Endothelial cell of umbilical vein (primary cell): ENCODE measurements around the gene RSPH6A. TPM values are rescaled to one million over a fixed set of nuclear protein-coding genes. Genes with fewer than 3 reads are reported as not detected.

Experiments used
- BruUV-seq: library from RNA; stranded (reverse); fragments of 400-500 nt; replicated peaks from 2 replicates; lab custom pipeline; 2021; lab: Mats Ljungman, UMichigan
- CTCF ChIA-PET: fragments of 300-600, 350-600 bp; sonication (Branson Sonifier 250); formaldehyde crosslinking; loops from one replicate; lab custom pipeline; 2021; ENCODE audit warnings: antibody characterized with exemption, inconsistent platforms; lab: Charles Lee
- POLR2A ChIA-PET: fragments of 300-600, 350-600 bp; sonication (Branson Sonifier 250); formaldehyde crosslinking; loops from one replicate; lab custom pipeline; 2021; ENCODE audit warnings: antibody characterized with exemption, inconsistent platforms; lab: Charles Lee
- DNase-seq: peaks from one replicate; pipeline ENCODE4 v3.0.0-alpha.2; 2011; ENCODE audit warnings: low read depth, low spot score
- FAIRE-seq: peaks from 2 replicates; lab custom pipeline; 2011; peaks lifted over from hg19 to GRCh38; lab: Jason Lieb, UNC
- H2AFZ ChIP-seq: 2 replicates; pipeline ENCODE4 v1.6.0; 2012; ENCODE audit warnings: low read depth, low read length, control low read depth, inconsistent platforms
- H3K27ac ChIP-seq: 2 replicates; pipeline ENCODE4 v1.5.1; 2011; ENCODE audit warnings: low read depth, mild to moderate bottlenecking, control low read depth, low read length, moderate library complexity; ENCODE audit not compliant: insufficient read depth
- H3K27me3 ChIP-seq, 2 experiments: 2 replicates each; pipeline versions ENCODE4 v1.6.0 to v1.6.1; 2011; ENCODE audit warnings: low read length in 2 of 2, mixed read lengths in 1 of 2; ENCODE audit not compliant: control insufficient read depth in 2 of 2, insufficient read depth in 2 of 2
- H3K36me3 ChIP-seq, 2 experiments: 2 replicates in 1 of 2; 3 replicates in 1 of 2; pipeline ENCODE4 v1.5.1; 2011; ENCODE audit warnings: low read length in 2 of 2, mild to moderate bottlenecking in 1 of 2, moderate library complexity in 1 of 2; ENCODE audit not compliant: control insufficient read depth in 2 of 2, insufficient read depth in 2 of 2; ENCODE audit errors: extremely low read depth in 1 of 2
- H3K4me1 ChIP-seq: 3 replicates; pipeline ENCODE4 v1.5.1; 2011; ENCODE audit warnings: mild to moderate bottlenecking, low read length; ENCODE audit not compliant: control insufficient read depth, insufficient read depth; ENCODE audit errors: extremely low read depth
- H3K4me2 ChIP-seq: 2 replicates; pipeline ENCODE4 v1.6.1; 2011; ENCODE audit warnings: low read length, control low read depth, mixed read lengths; ENCODE audit not compliant: insufficient read depth
- H3K4me3 ChIP-seq, 3 experiments: fragments of 200-600 bp in 1 of 3; sonication (generic), shearing (Covaris generic) in 1 of 3; replicated peaks in 1 of 3; 2 replicates each; pipeline ENCODE4 v1.5.1; 2011 to 2016; ENCODE audit warnings: control low read depth in 3 of 3, low read length in 3 of 3, mild to moderate bottlenecking in 2 of 3, inconsistent platforms in 1 of 3, low read depth in 1 of 3, moderate library complexity in 1 of 3; ENCODE audit not compliant: insufficient read depth in 1 of 3
- H3K79me2 ChIP-seq: 2 replicates; pipeline ENCODE4 v1.6.0; 2012; ENCODE audit warnings: low read length, inconsistent platforms; ENCODE audit not compliant: control insufficient read depth, insufficient read depth
- H3K9ac ChIP-seq: replicated peaks from 2 replicates; pipeline ENCODE3; 2011; ENCODE audit warnings: low read length, control low read depth; ENCODE audit not compliant: insufficient read depth; ENCODE audit errors: extremely low read depth
- H3K9me1 ChIP-seq: replicated peaks from 3 replicates; pipeline ENCODE4 v1.6.0; 2011; ENCODE audit warnings: mild to moderate bottlenecking, low read length; ENCODE audit not compliant: control insufficient read depth, insufficient read depth; ENCODE audit errors: extremely low read depth
- H3K9me3 ChIP-seq: replicated peaks from 2 replicates; pipeline ENCODE4 v1.5.1; 2012; ENCODE audit warnings: low read length, inconsistent platforms; ENCODE audit not compliant: control insufficient read depth, insufficient read depth
- H4K20me1 ChIP-seq: replicated peaks from 2 replicates; pipeline ENCODE3; 2011; ENCODE audit warnings: mild to moderate bottlenecking, low read length; ENCODE audit not compliant: control insufficient read depth, insufficient read depth; ENCODE audit errors: extremely low read depth
- EZH2 ChIP-seq: IDR thresholded peaks from 2 replicates; pipeline ENCODE4 v1.6.1; 2012; ENCODE audit warnings: borderline replicate concordance, low read depth, mild to moderate bottlenecking, moderate library complexity, low read length, inconsistent platforms; ENCODE audit not compliant: severe bottlenecking
- FOS ChIP-seq: IDR thresholded peaks from 2 replicates; pipeline ENCODE4 v1.6.1; 2011; ENCODE audit warnings: mild to moderate bottlenecking, low read length, moderate library complexity, borderline replicate concordance; ENCODE audit not compliant: insufficient read depth
- GATA2 ChIP-seq: IDR thresholded peaks from 2 replicates; pipeline ENCODE4 v1.7.0; 2011; ENCODE audit warnings: low read depth, mild to moderate bottlenecking, moderate library complexity, mixed read lengths, low read length; ENCODE audit not compliant: insufficient read length, insufficient read depth
- JUN ChIP-seq: IDR thresholded peaks from 2 replicates; pipeline ENCODE4 v1.6.1; 2011; ENCODE audit warnings: borderline replicate concordance, low read depth; ENCODE audit not compliant: insufficient read length, insufficient read depth
- MYC ChIP-seq: IDR thresholded peaks from one replicate; pipeline ENCODE4 v1.6.1; 2011; ENCODE audit warnings: mild to moderate bottlenecking, low read depth, low read length
- POLR2A ChIP-seq: IDR thresholded peaks from 2 replicates; pipeline ENCODE4 v1.6.1; 2012; ENCODE audit warnings: low read depth, mild to moderate bottlenecking, control low read depth, low read length
- POLR2AphosphoS5 ChIP-seq: IDR thresholded peaks from 2 replicates; pipeline ENCODE4 v1.6.1; 2012; ENCODE audit warnings: low read depth, mild to moderate bottlenecking, control low read depth, low read length, moderate library complexity; ENCODE audit not compliant: insufficient read depth
- dilution Hi-C: fragments of 300-500 bp; cut with MboI; formaldehyde crosslinking; loops from one replicate; pipeline ENCODE4 v1.15.0; 2019; ENCODE audit warnings: low sequenced_read_pairs; ENCODE audit not compliant: extremely low pct_ligation_motif_present
- intact Hi-C: fragments of 100-400 bp; cut with micrococcal nuclease; formaldehyde crosslinking; loops from one replicate; pipeline ENCODE4 v1.10.0; 2022
- polyA plus RNA-seq, 4 experiments: library from polyadenylated mRNA; depleted of rRNA in 3 of 4; stranded (reverse) in 3 of 4; unstranded in 1 of 4; fragments of >200 nt; gene quantifications; 2 replicates each; pipeline versions ENCODE4 v1.2.1 to v1.2.3, GENCODE V29; 2011 to 2012; ENCODE audit warnings: missing spikeins in 1 of 4
- total RNA-seq: library from RNA; stranded (reverse); gene quantifications from 2 replicates; pipeline ENCODE4 v1.2.3, GENCODE V29; 2021
- TF ChIP-seq, protein P1 (sequence below): IDR thresholded peaks from 2 replicates; pipeline ENCODE4 v1.6.1; 2011; ENCODE audit not compliant: insufficient read depth, insufficient read length
- TF ChIP-seq, protein P2 (sequence below), 2 donors: IDR thresholded peaks; 1 replicate in 1 of 2; 2 replicates in 1 of 2; pipeline ENCODE4 v1.5.1; 2011; ENCODE audit warnings: low read length in 2 of 2, mild to moderate bottlenecking in 2 of 2, moderate library complexity in 2 of 2, control low read depth in 1 of 2, inconsistent platforms in 1 of 2, low read depth in 1 of 2; ENCODE audit not compliant: insufficient read depth in 1 of 2; ENCODE audit errors: extremely low read depth in 1 of 2

Gene RSPH6A
- total and polyA plus RNA-seq, 2 donors (not counting 3 experiments of a cell fraction or from before 2014, with no cell fraction given): 0.03 to 0.62 TPM

DNA sequence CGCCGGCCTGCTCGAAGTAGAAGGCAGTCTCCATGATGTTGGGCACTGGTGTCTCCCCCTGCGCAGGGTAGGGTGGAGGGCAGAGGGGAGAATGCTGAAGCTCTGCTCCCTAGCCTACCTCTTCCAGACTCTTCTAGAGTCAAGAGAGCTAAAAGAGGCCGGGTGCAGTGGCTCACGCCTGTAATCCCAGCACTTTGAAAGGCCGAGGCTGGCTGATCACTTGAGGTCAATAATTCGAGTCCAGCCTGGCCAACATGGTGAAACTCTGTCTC lies 10.2 kb downstream of the RSPH6A start:
- Histone ChIP-seq H3K27me3 (no peaks in the 10 kb centered on the region), H3K9me3 (no peaks in the 10 kb centered on the region), H3K4me2 (no peak overlapping the region), H3K4me1 (peaks cover 6% of the 10 kb centered on the region), H3K9me1 (no peaks in the 10 kb centered on the region), H4K20me1 (no peaks in the 10 kb centered on the region), H3K27ac (no peak overlapping the region), H2AFZ (no peak overlapping the region), H3K79me2 (no peaks in the 10 kb centered on the region), H3K4me3 (no peak overlapping the region), H3K36me3 (no peaks in the 10 kb centered on the region), H3K9ac (no peak overlapping the region)
- ChIA-PET POLR2A (no interaction called here), CTCF (interaction anchor here (0.7 to 2.9 kb wide), 2 partner anchors 12 to 35 kb away, joined by 3 to 19 read pairs; no protein-coding TSS in a partner anchor)
- FAIRE-seq: no peak
- intact Hi-C loops (no loop called here), dilution Hi-C loops (no loop called here)
- TF ChIP-seq FOS (no peak), EZH2 (no peak), POLR2A (no peak), JUN (no peak), POLR2AphosphoS5 (no peak), MYC (no peak), GATA2 (no peak)
- TF ChIP-seq, protein P1, sequence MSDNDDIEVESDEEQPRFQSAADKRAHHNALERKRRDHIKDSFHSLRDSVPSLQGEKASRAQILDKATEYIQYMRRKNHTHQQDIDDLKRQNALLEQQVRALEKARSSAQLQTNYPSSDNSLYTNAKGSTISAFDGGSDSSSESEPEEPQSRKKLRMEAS: no peak
- TF ChIP-seq, protein P2, sequence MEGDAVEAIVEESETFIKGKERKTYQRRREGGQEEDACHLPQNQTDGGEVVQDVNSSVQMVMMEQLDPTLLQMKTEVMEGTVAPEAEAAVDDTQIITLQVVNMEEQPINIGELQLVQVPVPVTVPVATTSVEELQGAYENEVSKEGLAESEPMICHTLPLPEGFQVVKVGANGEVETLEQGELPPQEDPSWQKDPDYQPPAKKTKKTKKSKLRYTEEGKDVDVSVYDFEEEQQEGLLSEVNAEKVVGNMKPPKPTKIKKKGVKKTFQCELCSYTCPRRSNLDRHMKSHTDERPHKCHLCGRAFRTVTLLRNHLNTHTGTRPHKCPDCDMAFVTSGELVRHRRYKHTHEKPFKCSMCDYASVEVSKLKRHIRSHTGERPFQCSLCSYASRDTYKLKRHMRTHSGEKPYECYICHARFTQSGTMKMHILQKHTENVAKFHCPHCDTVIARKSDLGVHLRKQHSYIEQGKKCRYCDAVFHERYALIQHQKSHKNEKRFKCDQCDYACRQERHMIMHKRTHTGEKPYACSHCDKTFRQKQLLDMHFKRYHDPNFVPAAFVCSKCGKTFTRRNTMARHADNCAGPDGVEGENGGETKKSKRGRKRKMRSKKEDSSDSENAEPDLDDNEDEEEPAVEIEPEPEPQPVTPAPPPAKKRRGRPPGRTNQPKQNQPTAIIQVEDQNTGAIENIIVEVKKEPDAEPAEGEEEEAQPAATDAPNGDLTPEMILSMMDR (IDR thresholded peaks at IDR 0.05; ENCODE audit: extremely low read depth in 1 of 2, insufficient read depth in 1 of 2, low read depth in 1 of 2, low read length in 2 of 2): no peak
- BruUV-seq: no TSS peak
- no peak for DNase-seq
